HL-60 (cell line): ENCODE data around the gene FAM120AOS.

Experiments used
- GABPA ChIP-seq: IDR thresholded peaks from 2 replicates; pipeline ENCODE4 v1.6.1; 2012; ENCODE audit warnings: low read depth
- POLR2AphosphoS5 ChIP-seq: IDR thresholded peaks from 2 replicates; pipeline ENCODE4 v1.6.1; 2012; ENCODE audit warnings: low read depth
- TF ChIP-seq, protein P1 (sequence below): IDR thresholded peaks from one replicate; pipeline ENCODE4 v1.5.1; 2011; ENCODE audit warnings: low read length, control low read depth, inconsistent platforms; ENCODE audit not compliant: insufficient read depth
- TF ChIP-seq, protein P2 (sequence below): IDR thresholded peaks from 2 replicates; pipeline ENCODE4 v1.6.1; 2012; ENCODE audit warnings: low read depth; ENCODE audit not compliant: insufficient replicate concordance

DNA sequence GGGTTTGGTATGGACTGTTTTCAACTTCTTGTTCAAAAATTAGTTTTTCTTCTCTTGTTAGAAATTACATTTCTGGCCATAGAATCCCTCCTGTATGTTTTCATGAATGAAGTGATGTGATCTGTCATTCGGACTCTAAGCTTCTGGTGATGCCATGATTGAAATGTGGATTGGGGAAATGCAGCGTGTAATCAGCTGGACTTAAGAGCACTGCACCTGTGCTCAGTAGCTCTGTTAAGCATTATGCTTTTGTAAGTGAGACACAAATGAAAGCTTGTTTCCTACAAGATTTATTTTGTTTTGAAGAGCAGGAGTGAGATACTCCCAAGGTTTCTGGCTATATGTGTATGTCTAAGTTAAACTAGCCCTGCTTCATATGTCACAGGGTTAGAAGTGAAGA is 24.0 kb upstream of the FAM120AOS start:
- TF ChIP-seq, protein P1, sequence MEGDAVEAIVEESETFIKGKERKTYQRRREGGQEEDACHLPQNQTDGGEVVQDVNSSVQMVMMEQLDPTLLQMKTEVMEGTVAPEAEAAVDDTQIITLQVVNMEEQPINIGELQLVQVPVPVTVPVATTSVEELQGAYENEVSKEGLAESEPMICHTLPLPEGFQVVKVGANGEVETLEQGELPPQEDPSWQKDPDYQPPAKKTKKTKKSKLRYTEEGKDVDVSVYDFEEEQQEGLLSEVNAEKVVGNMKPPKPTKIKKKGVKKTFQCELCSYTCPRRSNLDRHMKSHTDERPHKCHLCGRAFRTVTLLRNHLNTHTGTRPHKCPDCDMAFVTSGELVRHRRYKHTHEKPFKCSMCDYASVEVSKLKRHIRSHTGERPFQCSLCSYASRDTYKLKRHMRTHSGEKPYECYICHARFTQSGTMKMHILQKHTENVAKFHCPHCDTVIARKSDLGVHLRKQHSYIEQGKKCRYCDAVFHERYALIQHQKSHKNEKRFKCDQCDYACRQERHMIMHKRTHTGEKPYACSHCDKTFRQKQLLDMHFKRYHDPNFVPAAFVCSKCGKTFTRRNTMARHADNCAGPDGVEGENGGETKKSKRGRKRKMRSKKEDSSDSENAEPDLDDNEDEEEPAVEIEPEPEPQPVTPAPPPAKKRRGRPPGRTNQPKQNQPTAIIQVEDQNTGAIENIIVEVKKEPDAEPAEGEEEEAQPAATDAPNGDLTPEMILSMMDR = no peak
- TF ChIP-seq POLR2AphosphoS5 = no peak
- TF ChIP-seq, protein P2, sequence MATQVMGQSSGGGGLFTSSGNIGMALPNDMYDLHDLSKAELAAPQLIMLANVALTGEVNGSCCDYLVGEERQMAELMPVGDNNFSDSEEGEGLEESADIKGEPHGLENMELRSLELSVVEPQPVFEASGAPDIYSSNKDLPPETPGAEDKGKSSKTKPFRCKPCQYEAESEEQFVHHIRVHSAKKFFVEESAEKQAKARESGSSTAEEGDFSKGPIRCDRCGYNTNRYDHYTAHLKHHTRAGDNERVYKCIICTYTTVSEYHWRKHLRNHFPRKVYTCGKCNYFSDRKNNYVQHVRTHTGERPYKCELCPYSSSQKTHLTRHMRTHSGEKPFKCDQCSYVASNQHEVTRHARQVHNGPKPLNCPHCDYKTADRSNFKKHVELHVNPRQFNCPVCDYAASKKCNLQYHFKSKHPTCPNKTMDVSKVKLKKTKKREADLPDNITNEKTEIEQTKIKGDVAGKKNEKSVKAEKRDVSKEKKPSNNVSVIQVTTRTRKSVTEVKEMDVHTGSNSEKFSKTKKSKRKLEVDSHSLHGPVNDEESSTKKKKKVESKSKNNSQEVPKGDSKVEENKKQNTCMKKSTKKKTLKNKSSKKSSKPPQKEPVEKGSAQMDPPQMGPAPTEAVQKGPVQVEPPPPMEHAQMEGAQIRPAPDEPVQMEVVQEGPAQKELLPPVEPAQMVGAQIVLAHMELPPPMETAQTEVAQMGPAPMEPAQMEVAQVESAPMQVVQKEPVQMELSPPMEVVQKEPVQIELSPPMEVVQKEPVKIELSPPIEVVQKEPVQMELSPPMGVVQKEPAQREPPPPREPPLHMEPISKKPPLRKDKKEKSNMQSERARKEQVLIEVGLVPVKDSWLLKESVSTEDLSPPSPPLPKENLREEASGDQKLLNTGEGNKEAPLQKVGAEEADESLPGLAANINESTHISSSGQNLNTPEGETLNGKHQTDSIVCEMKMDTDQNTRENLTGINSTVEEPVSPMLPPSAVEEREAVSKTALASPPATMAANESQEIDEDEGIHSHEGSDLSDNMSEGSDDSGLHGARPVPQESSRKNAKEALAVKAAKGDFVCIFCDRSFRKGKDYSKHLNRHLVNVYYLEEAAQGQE = no peak
- no peak for TF ChIP-seq GABPA
